DND-41 (cell line): Measurements from ENCODE around the gene GPC3.

Experiments
- ATAC-seq: fragments of 200-7000 bp; cut with Tn5 transposase; 3 replicates; pipeline ENCODE4 v1.9.1; 2021; ENCODE audit warnings: low read depth; ENCODE audit not compliant: insufficient read depth
- DNase-seq: peaks from one replicate; pipeline ENCODE4 v3.0.0-alpha.2; 2020
- H2AFZ ChIP-seq: 2 replicates; pipeline ENCODE4 v1.6.0; 2012; ENCODE audit warnings: low read depth, low read length
- H3K27ac ChIP-seq: 2 replicates; pipeline ENCODE4 v1.5.1; 2012; ENCODE audit warnings: low read length, inconsistent platforms
- H3K27me3 ChIP-seq: fragments of 200-600 bp; sonication (generic); 2 replicates; pipeline ENCODE4 v1.6.0; 2012; ENCODE audit warnings: low read length, mild to moderate bottlenecking, inconsistent platforms; ENCODE audit not compliant: insufficient read depth, poor library complexity
- H3K36me3 ChIP-seq: 2 replicates; pipeline ENCODE4 v1.5.1; 2012; ENCODE audit warnings: low read length, inconsistent platforms; ENCODE audit not compliant: insufficient read depth
- H3K4me1 ChIP-seq: 2 replicates; pipeline ENCODE4 v1.5.1; 2012; ENCODE audit warnings: mild to moderate bottlenecking, low read length; ENCODE audit not compliant: insufficient read depth
- H3K4me2 ChIP-seq: 2 replicates; pipeline ENCODE4 v1.6.0; 2012; ENCODE audit warnings: mild to moderate bottlenecking, moderate library complexity, low read length, inconsistent platforms; ENCODE audit not compliant: insufficient read depth
- H3K4me3 ChIP-seq, 2 experiments: fragments of 200-600 bp in 1 of 2; shearing (Covaris generic) in 1 of 2; 2 replicates each; pipeline ENCODE4 v1.5.1; 2012 to 2016; ENCODE audit warnings: inconsistent platforms in 2 of 2, low read length in 2 of 2, mild to moderate bottlenecking in 2 of 2, low read depth in 1 of 2, moderate library complexity in 1 of 2
- H3K79me2 ChIP-seq: 2 replicates; pipeline ENCODE4 v1.6.0; 2012; ENCODE audit warnings: low read length, inconsistent platforms; ENCODE audit not compliant: insufficient read depth
- H3K9ac ChIP-seq: 2 replicates; pipeline ENCODE4 v1.6.0; 2012; ENCODE audit warnings: low read depth, mild to moderate bottlenecking, inconsistent platforms, low read length, moderate library complexity
- H3K9me3 ChIP-seq: 2 replicates; pipeline ENCODE4 v1.5.1; 2012; ENCODE audit warnings: low read length, moderate library complexity, mild to moderate bottlenecking, inconsistent platforms; ENCODE audit not compliant: insufficient read depth, severe bottlenecking
- H4K20me1 ChIP-seq: 2 replicates; pipeline ENCODE4 v1.6.0; 2012; ENCODE audit warnings: low read length; ENCODE audit not compliant: insufficient read depth
- EZH2 ChIP-seq: IDR thresholded peaks from 3 replicates; pipeline ENCODE4 v1.6.1; 2012; ENCODE audit warnings: borderline replicate concordance, low read depth, mild to moderate bottlenecking, moderate library complexity, low read length, inconsistent platforms; ENCODE audit not compliant: severe bottlenecking
- TF ChIP-seq, protein P1 (sequence below): IDR thresholded peaks from 2 replicates; pipeline ENCODE4 v1.5.1; 2012; ENCODE audit warnings: borderline replicate concordance, low read length, moderate library complexity, mild to moderate bottlenecking; ENCODE audit not compliant: poor library complexity, severe bottlenecking; ENCODE audit errors: extremely low read depth

GPC3 gene

DNA sequence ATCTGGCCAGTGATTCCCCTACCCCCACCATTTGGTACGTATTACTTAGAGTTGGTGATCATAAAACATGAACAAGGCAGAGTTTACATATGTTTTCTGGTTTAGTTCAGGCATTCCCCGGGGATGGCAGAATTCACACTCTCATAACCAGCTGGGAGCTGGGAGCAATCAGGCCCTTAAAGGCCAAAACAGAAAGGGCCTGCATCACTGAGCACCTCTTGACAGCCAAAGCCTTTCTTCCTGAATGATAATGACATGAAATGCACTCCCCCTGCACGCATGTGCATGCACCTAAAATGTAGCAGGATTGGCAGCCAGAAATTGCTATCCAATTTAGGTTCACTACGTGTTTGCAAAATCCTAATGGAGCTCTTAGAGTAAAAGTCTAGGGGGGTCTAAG lies 235.4 kb downstream of the GPC3 start:
- DNase-seq (no peak), ATAC-seq (no peak)
- Histone ChIP-seq H3K4me1 (peaks cover 65% of the 10 kb centered on the region), H3K4me3 (peak overlapping the region in 1 of 2 experiments; percentile 14; a peak in 1 of 4 replicates), H3K79me2 (no peaks in the 10 kb centered on the region), H3K27ac (peak overlapping the region; percentile 100), H2AFZ (no peak overlapping the region), H3K36me3 (no peaks in the 10 kb centered on the region), H3K9me3 (no peaks in the 10 kb centered on the region), H3K27me3 (no peaks in the 10 kb centered on the region), H3K4me2 (peak overlapping the region; percentile 57), H4K20me1 (no peaks in the 10 kb centered on the region), H3K9ac (peak overlapping the region; percentile 51)
- TF ChIP-seq, protein P1, sequence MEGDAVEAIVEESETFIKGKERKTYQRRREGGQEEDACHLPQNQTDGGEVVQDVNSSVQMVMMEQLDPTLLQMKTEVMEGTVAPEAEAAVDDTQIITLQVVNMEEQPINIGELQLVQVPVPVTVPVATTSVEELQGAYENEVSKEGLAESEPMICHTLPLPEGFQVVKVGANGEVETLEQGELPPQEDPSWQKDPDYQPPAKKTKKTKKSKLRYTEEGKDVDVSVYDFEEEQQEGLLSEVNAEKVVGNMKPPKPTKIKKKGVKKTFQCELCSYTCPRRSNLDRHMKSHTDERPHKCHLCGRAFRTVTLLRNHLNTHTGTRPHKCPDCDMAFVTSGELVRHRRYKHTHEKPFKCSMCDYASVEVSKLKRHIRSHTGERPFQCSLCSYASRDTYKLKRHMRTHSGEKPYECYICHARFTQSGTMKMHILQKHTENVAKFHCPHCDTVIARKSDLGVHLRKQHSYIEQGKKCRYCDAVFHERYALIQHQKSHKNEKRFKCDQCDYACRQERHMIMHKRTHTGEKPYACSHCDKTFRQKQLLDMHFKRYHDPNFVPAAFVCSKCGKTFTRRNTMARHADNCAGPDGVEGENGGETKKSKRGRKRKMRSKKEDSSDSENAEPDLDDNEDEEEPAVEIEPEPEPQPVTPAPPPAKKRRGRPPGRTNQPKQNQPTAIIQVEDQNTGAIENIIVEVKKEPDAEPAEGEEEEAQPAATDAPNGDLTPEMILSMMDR: no peak
- TF ChIP-seq EZH2: no peak

DNA sequence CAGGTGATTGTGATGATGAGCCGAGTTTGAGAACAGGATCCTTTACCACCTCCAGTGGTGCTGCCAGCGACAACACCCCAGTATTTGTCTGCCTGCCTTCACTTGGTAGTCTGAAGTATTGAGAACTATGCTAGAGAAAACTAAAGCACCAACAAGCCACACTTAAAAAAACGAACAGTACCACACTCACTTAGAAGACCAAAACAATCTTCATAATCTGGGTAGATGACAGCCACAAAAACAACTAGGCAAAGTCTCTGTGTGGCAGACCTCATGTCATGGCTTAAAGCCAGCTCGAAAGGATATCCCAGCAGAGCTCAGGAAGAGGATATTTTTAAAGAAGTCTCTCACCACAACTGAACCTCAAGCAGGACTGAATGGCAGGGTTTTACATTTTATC lies 236.0 kb downstream of the GPC3 start:
- TF ChIP-seq EZH2: no peak
- TF ChIP-seq, protein P1: peak; percentile 29
- Histone ChIP-seq H3K4me2 (peak overlapping the region; percentile 57), H3K79me2 (no peaks in the 10 kb centered on the region), H3K4me3 (peak overlapping the region in 1 of 2 experiments; percentile 14; a peak in 2 of 4 replicates), H3K36me3 (no peaks in the 10 kb centered on the region), H2AFZ (no peak overlapping the region), H3K27ac (peak overlapping the region; percentile 100), H3K9ac (peak overlapping the region; percentile 51), H4K20me1 (no peaks in the 10 kb centered on the region), H3K27me3 (no peaks in the 10 kb centered on the region), H3K4me1 (peaks cover 65% of the 10 kb centered on the region), H3K9me3 (no peaks in the 10 kb centered on the region)
- ATAC-seq (peak; percentile 65), DNase-seq (peak; percentile 72)

DNA sequence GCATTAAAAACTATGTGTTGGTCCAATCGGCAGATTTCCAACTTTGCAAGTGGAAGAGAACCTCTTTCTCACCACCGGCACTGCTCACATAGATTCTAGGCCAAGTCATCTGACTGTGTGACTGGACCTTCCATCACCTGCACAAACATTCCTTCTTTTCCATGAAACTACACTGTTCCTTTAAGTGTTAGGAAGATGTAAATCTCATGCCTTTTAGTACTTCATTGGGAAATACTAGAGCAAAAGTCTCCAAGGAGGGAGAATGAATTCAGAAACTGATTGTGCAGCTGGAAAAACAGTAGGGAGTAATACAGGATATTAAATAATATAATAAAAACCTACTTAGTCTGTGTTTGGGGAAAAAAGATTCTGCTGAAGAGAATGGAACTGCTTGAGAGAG lies 238.2 kb downstream of the GPC3 start:
- ATAC-seq: no peak
- Histone ChIP-seq H3K79me2 (no peaks in the 10 kb centered on the region), H3K4me1 (peaks cover 86% of the 10 kb centered on the region), H2AFZ (no peak overlapping the region), H3K27me3 (no peaks in the 10 kb centered on the region), H3K4me3 (no peak overlapping the region), H3K9ac (peak overlapping the region; percentile 44; the same call in 1 of the 2 replicates), H3K36me3 (no peaks in the 10 kb centered on the region), H3K9me3 (no peaks in the 10 kb centered on the region), H4K20me1 (no peaks in the 10 kb centered on the region), H3K4me2 (0 out of 2 replicates have a peak overlapping the region, but pooled peaks have one; percentile 5), H3K27ac (peak overlapping the region; percentile 100)
- no peak for DNase-seq
- TF ChIP-seq EZH2: no peak
- TF ChIP-seq, protein P1: no peak

DNA sequence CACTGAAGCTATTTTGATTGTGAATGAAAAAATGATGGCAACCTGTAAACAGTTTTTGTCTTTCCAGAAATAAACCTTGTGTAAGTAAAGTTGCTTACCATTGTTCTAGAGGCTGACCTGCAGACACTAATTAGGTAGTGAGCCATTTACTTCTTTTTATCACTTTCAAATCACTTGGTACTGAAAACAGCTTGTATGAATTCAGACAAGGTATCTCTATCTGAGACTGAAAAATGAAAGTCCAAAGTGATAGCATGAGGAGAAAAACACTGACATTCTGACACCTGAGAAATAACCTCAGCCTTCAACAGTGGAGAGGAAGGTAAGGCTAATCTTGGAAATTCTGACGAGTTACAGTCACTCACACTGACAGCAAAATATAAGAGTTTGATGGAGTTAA lies 238.8 kb downstream of the GPC3 start:
- Histone ChIP-seq H3K79me2 (no peaks in the 10 kb centered on the region), H3K4me1 (peaks cover 92% of the 10 kb centered on the region)

More for the DNA sequence above, 238.8 kb downstream of the GPC3 start:
- Histone ChIP-seq H3K27me3 (no peaks in the 10 kb centered on the region), H2AFZ (no peak overlapping the region), H3K4me3 (no peak overlapping the region), H3K9ac (peak overlapping the region; percentile 44), H3K36me3 (no peaks in the 10 kb centered on the region), H3K27ac (peak overlapping the region; percentile 100), H3K4me2 (peak overlapping the region; percentile 38), H4K20me1 (no peaks in the 10 kb centered on the region), H3K9me3 (no peaks in the 10 kb centered on the region)
- TF ChIP-seq EZH2: no peak
- TF ChIP-seq, protein P1: no peak
- ATAC-seq (no peak), DNase-seq (no peak)
